DOHH2 (cell line): Measurements from ENCODE around the gene DSP.

Source experiments
- H3F3A ChIP-seq: fragments of 200-600 bp; sonication (generic), shearing (Covaris generic); 2 replicates; pipeline ENCODE4 v1.6.0; 2016; ENCODE audit warnings: antibody characterized with exemption, mild to moderate bottlenecking; ENCODE audit not compliant: control insufficient read depth, insufficient read depth
- H3K27ac ChIP-seq: fragments of 200-600 bp; sonication (generic); 2 replicates; pipeline ENCODE4 v1.5.1; 2014; ENCODE audit warnings: low read depth, mild to moderate bottlenecking, low read length, moderate library complexity
- H3K27me3 ChIP-seq: fragments of 200-600 bp; sonication (generic); 2 replicates; pipeline ENCODE4 v1.6.1; 2014; ENCODE audit warnings: mild to moderate bottlenecking, low read length, mixed read lengths; ENCODE audit not compliant: control insufficient read depth
- H3K36me3 ChIP-seq: fragments of 200-600 bp; sonication (generic); 2 replicates; pipeline ENCODE4 v1.6.1; 2014; ENCODE audit warnings: mild to moderate bottlenecking, low read length, moderate library complexity, mixed read lengths; ENCODE audit not compliant: control insufficient read depth
- H3K4me1 ChIP-seq: fragments of 200-600 bp; sonication (generic); 2 replicates; pipeline ENCODE4 v1.6.1; 2014; ENCODE audit warnings: mild to moderate bottlenecking, low read length, mixed read lengths; ENCODE audit not compliant: control insufficient read depth
- H3K4me2 ChIP-seq: fragments of 200-600 bp; sonication (generic); 2 replicates; pipeline ENCODE4 v1.6.0; 2014; ENCODE audit warnings: mild to moderate bottlenecking, low read length, moderate library complexity
- H3K4me3 ChIP-seq: fragments of 200-600 bp; sonication (generic); 2 replicates; pipeline ENCODE4 v1.5.1; 2014; ENCODE audit warnings: mild to moderate bottlenecking, low read length, mixed read lengths
- H3K79me2 ChIP-seq: fragments of 200-600 bp; sonication (generic); 2 replicates; pipeline ENCODE4 v1.6.1; 2014; ENCODE audit warnings: mild to moderate bottlenecking, low read length, mixed read lengths; ENCODE audit not compliant: control insufficient read depth
- H3K9me2 ChIP-seq: fragments of 200-600 bp; sonication (generic); replicated peaks from 2 replicates; pipeline ENCODE4 v1.6.1; 2014; ENCODE audit warnings: mild to moderate bottlenecking, low read length, mixed read lengths; ENCODE audit not compliant: control insufficient read depth
- H3K9me3 ChIP-seq: fragments of 200-600 bp; sonication (generic); 2 replicates; pipeline ENCODE4 v1.6.1; 2014; ENCODE audit warnings: antibody characterized with exemption, low read length, mixed read lengths; ENCODE audit not compliant: control insufficient read depth, insufficient read depth
- H4K20me1 ChIP-seq: fragments of 200-600 bp; sonication (generic); 2 replicates; pipeline ENCODE4 v1.6.0; 2014; ENCODE audit warnings: low read depth, mild to moderate bottlenecking, antibody characterized with exemption, low read length, moderate library complexity; ENCODE audit not compliant: control insufficient read depth, insufficient read depth
- CTCF ChIP-seq: fragments of 200-600 bp; sonication (generic); IDR thresholded peaks from one replicate; pipeline ENCODE4 v1.5.1; 2014; ENCODE audit warnings: antibody characterized with exemption, mild to moderate bottlenecking, low read depth, low read length; ENCODE audit not compliant: poor library complexity, severe bottlenecking
- EZH2phosphoT487 ChIP-seq: fragments of 200-600 bp; sonication (generic); IDR thresholded peaks from 2 replicates; pipeline ENCODE4 v1.6.1; 2017; ENCODE audit warnings: borderline replicate concordance, mild to moderate bottlenecking, antibody characterized with exemption, low read length, moderate library complexity, mixed read lengths

DSP gene

GRCh38 chr6:7617801-7618764, 76.6 kb downstream of the DSP start:
- no peak overlapping the region for H3K4me2 ChIP-seq

GRCh38 chr6:7621761-7622160, 80.3 kb downstream of the DSP start:
- H3K4me3 ChIP-seq = no peak overlapping the region
- H3K4me1 ChIP-seq = peaks cover 5% of the 10 kb centered on the region; the same call in 1 of the 2 replicates
- H3K9me3 ChIP-seq = no peaks in the 10 kb centered on the region
- peaks cover 11% of the 10 kb centered on the region; the same call in 1 of the 2 replicates for H3K27me3 ChIP-seq
- no peak overlapping the region for H3K27ac ChIP-seq
- no peaks in the 10 kb centered on the region for H3F3A ChIP-seq
- TF ChIP-seq CTCF (no peak), EZH2phosphoT487 (no peak)
- no peaks in the 10 kb centered on the region for H3K9me2 ChIP-seq
- no peaks in the 10 kb centered on the region for H4K20me1 ChIP-seq
- no peak overlapping the region for H3K4me2 ChIP-seq
- H3K36me3 ChIP-seq = no peaks in the 10 kb centered on the region
- H3K79me2 ChIP-seq = no peaks in the 10 kb centered on the region

More at GRCh38 chr6:7617801-7618764, 76.6 kb downstream of the DSP start:
- H3K4me1 ChIP-seq = no peaks in the 10 kb centered on the region
- no peaks in the 10 kb centered on the region for H3K36me3 ChIP-seq
- no peaks in the 10 kb centered on the region for H3K79me2 ChIP-seq
- TF ChIP-seq EZH2phosphoT487 (no peak), CTCF (no peak)
- no peak overlapping the region for H3K27ac ChIP-seq
- no peaks in the 10 kb centered on the region for H3K9me3 ChIP-seq
- peaks cover 9% of the 10 kb centered on the region; the same call in 1 of the 2 replicates for H3K27me3 ChIP-seq
- H3K4me3 ChIP-seq = no peak overlapping the region
- no peaks in the 10 kb centered on the region for H3K9me2 ChIP-seq
- H4K20me1 ChIP-seq = peaks cover 2% of the 10 kb centered on the region; the same call in 1 of the 2 replicates
- 0 out of 2 replicates have a peak, but pooled peaks cover 2% of the 10 kb centered on the region for H3F3A ChIP-seq

GRCh38 chr6:7624796-7625710, 83.6 kb downstream of the DSP start:
- no peaks in the 10 kb centered on the region for H3K36me3 ChIP-seq
- no peaks in the 10 kb centered on the region for H3F3A ChIP-seq
- no peak overlapping the region for H3K27ac ChIP-seq
- no peaks in the 10 kb centered on the region for H3K9me3 ChIP-seq
- H3K27me3 ChIP-seq = 0 out of 2 replicates have a peak, but pooled peaks cover 2% of the 10 kb centered on the region
- H3K4me2 ChIP-seq = no peak overlapping the region
- no peaks in the 10 kb centered on the region for H4K20me1 ChIP-seq
- peaks cover 5% of the 10 kb centered on the region; the same call in 1 of the 2 replicates for H3K4me1 ChIP-seq
- H3K9me2 ChIP-seq = no peaks in the 10 kb centered on the region
- no peak overlapping the region for H3K4me3 ChIP-seq
- H3K79me2 ChIP-seq = no peaks in the 10 kb centered on the region
- TF ChIP-seq CTCF = no peak
- TF ChIP-seq EZH2phosphoT487 = no peak
